ENCODE measurements around the gene MRPS16.

DNA sequence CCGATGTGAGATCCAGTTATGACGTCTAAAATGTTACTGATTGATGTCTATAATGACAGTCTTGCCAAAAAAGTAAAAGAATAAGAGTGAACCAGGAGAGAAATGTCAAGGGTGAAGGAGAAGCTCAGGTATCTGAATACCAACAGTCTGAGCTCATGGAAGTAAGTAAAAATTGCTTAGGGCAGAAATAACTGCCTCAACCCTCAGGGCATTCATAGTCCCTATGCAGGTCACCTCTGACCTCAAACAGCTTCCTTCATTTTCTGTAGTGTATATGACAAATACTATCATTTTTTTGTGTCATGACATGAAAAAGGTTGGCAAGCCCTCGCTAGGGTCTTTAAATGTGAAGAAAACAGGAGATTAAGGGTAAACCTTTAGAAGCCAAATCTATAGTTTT, 41.0 kb upstream of the MRPS16 start:
- TF ChIP-seq, protein P1, sequence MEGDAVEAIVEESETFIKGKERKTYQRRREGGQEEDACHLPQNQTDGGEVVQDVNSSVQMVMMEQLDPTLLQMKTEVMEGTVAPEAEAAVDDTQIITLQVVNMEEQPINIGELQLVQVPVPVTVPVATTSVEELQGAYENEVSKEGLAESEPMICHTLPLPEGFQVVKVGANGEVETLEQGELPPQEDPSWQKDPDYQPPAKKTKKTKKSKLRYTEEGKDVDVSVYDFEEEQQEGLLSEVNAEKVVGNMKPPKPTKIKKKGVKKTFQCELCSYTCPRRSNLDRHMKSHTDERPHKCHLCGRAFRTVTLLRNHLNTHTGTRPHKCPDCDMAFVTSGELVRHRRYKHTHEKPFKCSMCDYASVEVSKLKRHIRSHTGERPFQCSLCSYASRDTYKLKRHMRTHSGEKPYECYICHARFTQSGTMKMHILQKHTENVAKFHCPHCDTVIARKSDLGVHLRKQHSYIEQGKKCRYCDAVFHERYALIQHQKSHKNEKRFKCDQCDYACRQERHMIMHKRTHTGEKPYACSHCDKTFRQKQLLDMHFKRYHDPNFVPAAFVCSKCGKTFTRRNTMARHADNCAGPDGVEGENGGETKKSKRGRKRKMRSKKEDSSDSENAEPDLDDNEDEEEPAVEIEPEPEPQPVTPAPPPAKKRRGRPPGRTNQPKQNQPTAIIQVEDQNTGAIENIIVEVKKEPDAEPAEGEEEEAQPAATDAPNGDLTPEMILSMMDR (IDR thresholded peaks at IDR 0.05), result no peak
- TF ChIP-seq POLR2A (IDR thresholded peaks at IDR 0.05), result no peak
